HL-60 (cell line): ENCODE data around the gene TCTN3.
"Not testable (repeated sequence)": the region's sequence is repeated elsewhere in the genome, so short reads cannot be mapped to it uniquely, and the experiment has no call there.

ENCODE experiments used
- CTCF ChIP-seq: IDR thresholded peaks from one replicate; pipeline ENCODE4 v1.5.1; 2011; ENCODE audit warnings: low read length, control low read depth, inconsistent platforms; ENCODE audit not compliant: insufficient read depth
- GABPA ChIP-seq: IDR thresholded peaks from 2 replicates; pipeline ENCODE4 v1.6.1; 2012; ENCODE audit warnings: low read depth
- POLR2AphosphoS5 ChIP-seq: IDR thresholded peaks from 2 replicates; pipeline ENCODE4 v1.6.1; 2012; ENCODE audit warnings: low read depth
- REST ChIP-seq: IDR thresholded peaks from 2 replicates; pipeline ENCODE4 v1.6.1; 2012; ENCODE audit warnings: low read depth; ENCODE audit not compliant: insufficient replicate concordance
- SPI1 ChIP-seq: IDR thresholded peaks from 2 replicates; pipeline ENCODE4 v1.6.1; 2012; ENCODE audit warnings: low read depth, mild to moderate bottlenecking, borderline replicate concordance

GRCh38 chr10:95732907-95733306 is 39.2 kb upstream of the TCTN3 start:
- not testable (repeated sequence) for TF ChIP-seq CTCF, REST, POLR2AphosphoS5, SPI1, GABPA
